Right renal cortex interstitium (tissue), 3 donors: ENCODE results near the gene SCRN1. TPM values are rescaled to one million over a fixed set of nuclear protein-coding genes. Genes with fewer than 3 reads are reported as not detected.

Source experiments
- DNase-seq, 3 donors: peaks; one replicate each; pipeline ENCODE4 v3.0.0-alpha.2; 2013; ENCODE audit warnings: low read depth in 3 of 3, low spot score in 2 of 3
- polyA plus RNA-seq, 3 donors: library from polyadenylated mRNA; unstranded; fragments of 120-200 nt; gene quantifications; one replicate each; pipeline ENCODE4 v1.2.1, GENCODE V29; 2013; ENCODE audit not compliant: insufficient read length in 3 of 3

Gene SCRN1
- polyA plus RNA-seq, 3 donors: 67.9 to 71.1 (median 70.5) TPM

DNA sequence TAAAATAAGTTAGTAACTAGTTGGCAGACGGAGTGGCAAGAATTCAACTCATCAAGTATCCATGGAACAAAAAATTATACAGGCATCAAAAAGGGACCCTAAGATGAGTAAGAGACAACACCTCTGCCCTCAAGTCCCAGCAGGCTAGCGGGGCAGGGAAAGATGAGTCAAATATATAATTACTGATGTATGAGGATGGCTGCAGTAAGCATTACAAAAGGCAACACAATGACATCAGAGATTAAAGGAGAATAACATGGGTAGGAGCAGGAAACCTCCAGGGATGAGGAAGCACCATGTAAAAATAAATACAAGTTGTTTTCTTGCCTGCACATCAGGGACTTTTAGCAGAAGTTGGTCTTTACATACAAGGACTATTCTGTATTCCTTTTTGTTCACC, 49.4 kb downstream of the SCRN1 start:
- no peak for DNase-seq

DNA sequence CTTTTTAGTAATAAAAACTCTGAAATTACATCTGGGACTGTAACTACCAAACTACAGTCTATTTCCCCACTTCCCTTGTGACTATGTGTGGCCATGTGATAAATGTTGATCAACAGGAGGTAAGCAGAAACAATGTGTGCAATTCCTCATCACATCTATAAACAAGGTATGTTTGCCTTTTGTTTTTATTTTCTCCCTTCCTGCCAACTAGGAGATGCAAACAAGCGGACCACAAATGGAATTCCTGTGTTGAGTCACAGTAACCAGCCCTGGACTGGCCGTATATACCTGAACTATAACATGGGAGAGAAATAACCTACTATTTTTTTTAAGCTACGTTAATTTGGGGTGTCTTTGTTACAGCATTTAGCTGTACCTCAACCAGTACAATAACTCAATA, 52.5 kb downstream of the SCRN1 start:
- no peak for DNase-seq

DNA sequence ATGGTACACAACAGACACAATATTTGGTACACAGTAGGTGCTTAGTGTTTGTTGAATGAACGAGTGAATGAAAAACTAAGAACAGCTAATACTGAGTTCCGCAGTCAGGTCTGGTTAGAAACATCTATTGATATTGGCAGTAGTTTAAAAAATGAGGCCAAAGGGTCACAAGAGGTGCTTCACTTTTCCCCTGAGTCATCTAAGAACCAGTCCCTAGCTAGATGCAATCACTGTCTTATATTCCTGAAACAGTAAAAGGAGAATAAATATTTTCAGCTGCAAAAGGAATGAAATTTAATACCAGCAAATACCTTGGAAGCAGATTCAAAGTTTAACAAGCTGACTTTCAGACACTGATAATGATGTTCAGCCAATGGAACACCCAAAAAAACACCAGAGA, 54.5 kb downstream of the SCRN1 start:
- no peak for DNase-seq

DNA sequence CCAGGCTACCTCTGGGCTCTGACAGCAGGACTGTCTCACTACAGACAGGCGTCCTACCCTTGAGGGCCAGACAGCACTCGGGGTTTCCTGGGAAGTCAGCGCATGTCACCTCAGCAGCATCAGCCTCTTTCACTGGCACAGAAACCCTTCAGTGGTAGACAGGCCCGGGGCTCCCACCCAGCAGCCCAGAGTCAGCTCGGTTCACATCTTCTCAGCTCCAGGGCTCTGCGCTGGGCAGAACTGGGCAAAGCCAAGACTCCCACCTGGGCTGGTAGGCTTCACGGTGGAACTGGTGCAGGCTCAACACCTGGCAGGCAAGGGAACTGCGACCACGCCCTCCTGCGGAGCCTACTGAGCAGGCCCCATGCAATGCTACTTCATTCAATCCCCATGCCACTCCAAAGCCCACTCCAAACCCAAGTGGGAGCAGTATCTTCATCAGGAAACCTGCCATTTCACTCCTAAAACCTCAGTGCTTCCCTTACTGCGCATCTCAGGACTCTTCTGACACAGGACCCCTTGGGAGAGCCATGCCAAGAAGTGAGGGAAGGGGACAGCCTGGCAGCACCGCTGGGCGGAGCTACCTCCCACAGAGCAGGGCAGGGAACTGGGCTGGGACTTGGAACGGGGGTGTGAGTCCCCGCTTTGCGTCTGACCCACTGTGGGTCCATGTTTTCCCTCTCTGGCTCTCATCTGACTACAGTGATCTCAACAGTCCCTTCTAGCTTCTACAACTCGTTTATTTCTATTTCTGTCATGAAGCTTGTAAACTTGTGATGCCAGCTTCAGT, 60.4 kb downstream of the SCRN1 start:
- no peak for DNase-seq

DNA sequence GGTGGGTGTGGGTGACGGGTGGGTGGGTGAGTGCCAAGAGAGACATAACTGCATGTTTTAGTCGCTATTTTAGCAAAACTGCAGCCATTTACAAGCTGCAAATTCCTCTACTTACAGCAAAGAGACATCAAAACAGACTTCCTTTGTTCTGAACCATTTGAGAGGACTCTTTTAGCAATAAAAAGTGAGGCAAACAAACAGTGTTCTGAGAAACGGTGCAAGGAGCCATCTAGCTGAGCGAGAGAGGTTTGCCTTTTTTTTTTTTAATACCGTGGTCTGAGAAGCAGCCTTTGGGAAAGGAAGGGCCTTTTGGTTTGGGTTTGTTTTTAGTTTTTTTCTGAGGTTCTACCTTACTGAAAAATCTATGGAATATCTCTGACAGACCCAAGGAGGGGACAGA, 62.9 kb downstream of the SCRN1 start:
- no peak for DNase-seq

DNA sequence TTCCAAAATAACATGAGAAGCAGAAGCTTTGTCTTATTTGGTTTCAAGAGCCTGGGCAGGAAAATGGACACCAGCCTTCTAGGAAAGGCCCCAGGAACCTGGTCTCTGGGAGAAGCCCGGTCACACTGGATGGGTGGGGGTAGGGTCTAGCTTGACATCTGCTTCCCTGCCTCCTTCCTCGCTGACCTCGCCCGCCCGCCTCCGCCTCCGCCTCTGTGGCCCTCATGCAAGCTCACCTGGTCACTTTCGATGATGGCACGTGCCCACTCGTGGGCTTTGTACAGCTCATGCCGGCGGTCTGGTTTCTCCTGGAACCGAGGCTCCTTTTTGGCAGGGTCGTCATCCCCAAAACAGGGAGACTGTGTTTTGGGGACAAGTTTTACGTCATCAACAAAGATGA, 63.4 kb downstream of the SCRN1 start:
- no peak for DNase-seq

DNA sequence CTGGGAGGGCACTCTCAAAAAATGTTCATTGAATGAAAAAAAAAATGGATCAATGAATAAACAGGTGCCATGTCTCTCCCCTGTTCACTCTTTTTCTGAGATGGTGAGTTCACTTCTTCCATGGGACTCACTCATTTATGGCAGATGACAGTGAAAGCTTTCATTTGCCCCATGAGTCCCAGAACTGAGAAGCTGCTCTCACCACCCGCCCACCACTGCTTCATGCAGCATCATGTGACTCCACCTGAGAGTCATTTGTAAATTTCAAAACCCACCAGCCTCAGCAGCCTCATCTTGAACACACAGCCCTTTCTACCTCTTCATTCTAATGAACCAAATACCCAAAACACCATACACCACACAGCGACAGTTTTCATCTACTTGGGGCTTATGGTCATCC, 64.9 kb downstream of the SCRN1 start:
- no peak for DNase-seq

DNA sequence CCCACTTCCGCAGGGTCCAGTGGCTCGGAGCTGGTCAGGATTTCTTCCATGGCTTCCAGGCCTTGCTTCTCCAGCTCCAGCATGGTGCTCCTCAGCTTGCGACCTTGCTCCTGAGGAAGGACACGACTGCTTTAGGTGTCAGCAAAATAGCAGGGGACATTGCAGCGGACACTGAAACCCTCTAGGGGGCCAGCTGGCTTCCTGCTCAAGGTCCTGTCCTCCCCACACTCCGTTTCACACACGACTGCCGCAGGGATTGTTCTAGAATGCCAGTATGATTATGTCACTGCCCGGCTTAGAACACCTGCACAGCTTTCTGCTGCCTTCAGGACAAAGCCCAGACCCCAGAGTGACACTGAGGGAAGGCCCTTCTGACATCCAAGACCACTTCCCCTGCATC, 65.6 kb downstream of the SCRN1 start:
- no peak for DNase-seq

DNA sequence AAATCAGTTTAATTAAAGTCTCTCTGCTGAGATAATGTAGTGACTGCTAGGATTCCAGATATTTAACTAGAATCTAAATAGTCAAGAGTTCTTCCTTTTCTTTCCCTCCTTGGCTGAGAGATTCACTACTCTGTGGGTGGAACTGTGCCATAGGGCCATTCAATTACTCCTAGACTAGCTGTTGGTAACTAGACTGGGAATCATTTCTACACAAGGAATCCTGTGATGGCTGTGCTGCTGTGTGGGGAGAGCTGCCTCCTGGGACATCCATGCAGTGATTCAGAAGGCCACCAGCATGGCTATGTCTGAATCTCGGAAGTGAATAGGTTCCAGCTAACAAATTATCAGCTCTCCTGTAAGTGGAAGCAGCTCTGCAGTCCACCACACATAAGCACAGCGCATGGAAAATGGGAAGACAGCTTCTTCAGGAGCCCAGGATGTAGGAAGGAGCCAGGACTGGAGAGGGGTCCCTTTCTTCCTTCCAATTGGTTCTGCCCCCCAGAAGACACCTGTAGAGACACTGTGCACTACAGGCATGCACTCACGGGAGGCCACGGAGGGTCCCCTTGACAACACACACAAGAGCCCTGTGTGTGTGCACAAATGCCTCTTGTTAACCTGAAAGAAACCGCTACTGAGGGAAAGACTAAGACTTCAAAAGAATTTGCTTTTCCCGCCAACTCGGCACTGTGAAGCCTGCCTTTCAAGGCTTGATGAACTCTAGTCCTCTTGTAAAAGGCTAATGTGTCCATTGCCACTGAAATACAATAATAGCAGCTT, 66.5 kb downstream of the SCRN1 start:
- no peak for DNase-seq

DNA sequence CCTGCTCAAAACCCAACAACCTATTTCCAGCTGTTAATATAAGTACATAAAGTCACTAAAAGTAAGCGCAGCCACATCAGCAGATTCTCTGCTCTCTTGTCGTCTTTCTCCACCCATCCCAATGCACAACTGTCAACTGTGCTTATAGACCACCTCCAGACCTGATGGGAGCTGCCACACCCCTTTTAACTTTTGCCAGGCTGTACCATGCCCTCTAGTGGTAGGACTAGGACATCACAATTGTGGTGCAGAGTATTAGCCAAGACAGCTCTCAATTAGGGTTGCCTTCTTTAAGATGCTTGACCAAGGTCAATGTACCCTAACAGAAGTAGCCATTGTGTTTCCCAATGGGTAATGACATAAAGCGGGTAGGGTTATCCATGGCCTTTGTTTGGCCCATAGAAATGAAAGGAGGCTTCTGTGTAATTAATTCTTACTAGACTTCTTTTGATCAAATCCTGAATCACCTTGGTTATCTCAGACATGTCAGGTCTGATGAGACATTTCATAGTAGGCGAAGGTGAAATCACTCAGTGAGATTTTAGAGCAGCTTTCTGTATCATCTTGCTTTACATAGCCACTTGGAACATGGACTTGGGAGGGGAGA, 68.1 kb downstream of the SCRN1 start:
- peak in 2 of 3 donors; percentile 25 to 35 for DNase-seq

DNA sequence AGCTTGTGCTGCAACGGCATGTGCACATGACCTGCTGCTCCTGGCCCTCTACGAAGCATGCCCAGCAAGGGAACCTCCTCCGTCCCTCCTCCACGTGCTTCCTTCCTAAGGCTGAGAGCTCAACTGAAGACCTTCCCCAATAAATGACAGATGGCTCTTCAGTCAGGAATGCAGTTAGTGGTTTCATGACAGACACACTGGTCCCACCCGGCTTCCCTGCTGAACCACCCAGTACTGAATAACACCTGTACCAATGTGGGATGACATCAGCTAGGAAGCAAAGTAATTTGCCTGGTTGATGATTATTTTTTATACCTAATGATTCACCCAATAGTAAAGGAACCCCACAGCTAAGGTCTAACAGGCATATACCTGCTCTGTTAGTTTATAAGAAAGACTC, 69.1 kb downstream of the SCRN1 start:
- no peak for DNase-seq

DNA sequence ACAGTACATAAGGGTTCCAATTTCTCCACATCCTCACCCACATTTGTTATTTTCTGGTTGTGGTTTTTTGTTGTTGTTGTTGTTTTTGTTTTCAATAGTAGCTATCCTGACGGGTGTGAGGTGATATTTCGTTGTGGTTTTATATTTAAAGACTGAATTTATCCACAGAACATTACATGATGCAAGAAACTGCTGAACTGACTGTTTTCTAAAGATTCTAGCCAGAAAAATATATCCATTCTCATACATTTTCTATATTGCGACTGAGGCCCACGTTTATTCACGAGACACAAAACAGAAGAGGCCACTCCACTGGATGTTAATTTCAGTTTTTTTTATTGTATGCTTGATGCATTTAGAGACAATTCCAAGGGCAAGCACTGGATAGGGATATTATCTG, 69.8 kb downstream of the SCRN1 start:
- DNase-seq: no peak

DNA sequence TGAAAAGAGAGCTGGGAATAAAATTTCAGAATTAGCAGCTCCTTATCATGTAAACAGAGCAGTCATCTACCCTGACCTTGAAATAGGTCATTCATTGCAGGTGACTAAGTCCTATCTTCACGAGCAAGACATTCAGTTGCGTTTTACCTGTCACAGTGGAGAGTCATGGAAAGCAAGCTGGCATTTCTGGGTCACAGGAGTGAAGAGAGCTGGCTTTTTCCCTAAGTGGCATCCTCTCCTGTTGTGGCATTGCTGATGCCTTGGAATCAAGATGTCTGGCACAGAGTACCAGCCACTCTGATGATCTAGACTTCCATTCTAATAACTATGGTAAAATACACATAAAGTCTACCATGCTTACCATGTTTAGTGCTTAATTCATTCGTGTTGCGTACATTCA, 70.8 kb downstream of the SCRN1 start:
- DNase-seq: no peak

DNA sequence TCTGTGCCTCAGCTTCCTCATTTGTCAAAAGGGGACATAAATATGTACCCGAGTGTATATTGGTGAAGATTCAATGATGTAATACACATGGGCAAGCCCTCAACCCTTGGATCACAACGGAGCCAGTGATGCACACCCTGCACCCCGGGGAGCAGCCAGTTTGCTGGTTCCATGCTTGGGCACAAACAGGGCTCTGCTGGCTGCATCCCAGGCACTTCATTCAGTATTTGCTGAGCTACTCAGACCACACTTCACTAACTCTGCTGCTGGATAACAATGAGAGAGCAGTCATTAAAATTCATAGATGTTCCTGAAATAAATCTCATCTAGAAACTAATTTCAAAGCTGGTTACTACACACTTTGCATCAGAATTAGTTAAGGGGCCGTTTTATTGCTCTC, 72.0 kb downstream of the SCRN1 start:
- DNase-seq: no peak

DNA sequence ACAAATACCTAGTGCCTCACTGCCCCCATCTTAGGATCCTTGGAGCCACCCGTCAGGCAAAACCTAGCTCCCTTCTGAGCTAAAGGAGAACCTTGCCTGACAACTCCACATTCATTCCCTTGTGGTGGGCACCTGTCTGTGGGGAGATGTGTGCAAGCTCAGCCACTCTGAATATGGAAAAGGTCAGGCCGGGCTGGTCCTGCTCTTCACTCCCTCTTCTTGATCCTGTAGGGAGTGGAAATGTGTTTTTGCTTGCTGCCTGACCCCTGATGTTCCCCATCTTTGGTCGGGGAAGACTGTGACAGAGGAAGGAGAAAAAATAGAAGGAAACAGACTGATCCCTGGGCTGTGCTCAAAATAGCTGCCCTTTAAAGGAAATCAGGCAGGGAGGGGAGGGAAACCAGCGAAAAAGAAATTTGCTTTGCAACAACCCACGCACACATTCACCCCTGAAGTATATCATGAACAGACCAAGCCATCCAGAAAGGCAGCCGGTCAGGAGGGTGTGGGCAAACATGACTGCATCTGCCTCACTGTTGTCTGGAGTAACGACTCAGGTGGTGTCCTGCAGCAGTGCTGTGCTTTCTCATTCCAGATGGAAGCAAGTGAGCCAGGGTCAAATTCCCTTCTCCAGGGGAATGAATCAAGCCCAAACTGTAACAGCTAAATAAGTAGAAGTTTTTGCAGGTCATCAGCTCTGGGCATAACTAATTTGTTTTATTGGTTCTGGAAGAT, 74.0 kb downstream of the SCRN1 start:
- DNase-seq: peak in 1 of 3 donors; percentile 18

DNA sequence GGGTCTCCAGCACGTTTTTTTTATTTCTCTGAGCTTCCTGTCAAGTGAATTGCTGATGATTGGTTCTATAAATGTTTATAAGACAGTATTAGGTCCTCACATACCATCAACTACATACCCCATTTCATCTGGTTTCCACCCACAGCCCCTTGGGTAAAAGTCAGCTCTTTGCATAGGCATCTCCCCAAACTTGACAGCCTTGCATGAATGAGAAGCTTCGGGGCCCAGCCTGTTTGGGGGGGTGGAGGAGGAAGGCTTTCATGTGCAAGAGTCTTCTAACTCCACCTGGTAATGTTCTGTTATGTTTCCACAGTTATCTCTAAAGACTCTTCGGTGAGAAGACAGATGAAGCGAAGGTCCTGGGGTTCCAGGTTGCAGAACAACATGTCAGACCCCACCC, 75.4 kb downstream of the SCRN1 start:
- no peak for DNase-seq

DNA sequence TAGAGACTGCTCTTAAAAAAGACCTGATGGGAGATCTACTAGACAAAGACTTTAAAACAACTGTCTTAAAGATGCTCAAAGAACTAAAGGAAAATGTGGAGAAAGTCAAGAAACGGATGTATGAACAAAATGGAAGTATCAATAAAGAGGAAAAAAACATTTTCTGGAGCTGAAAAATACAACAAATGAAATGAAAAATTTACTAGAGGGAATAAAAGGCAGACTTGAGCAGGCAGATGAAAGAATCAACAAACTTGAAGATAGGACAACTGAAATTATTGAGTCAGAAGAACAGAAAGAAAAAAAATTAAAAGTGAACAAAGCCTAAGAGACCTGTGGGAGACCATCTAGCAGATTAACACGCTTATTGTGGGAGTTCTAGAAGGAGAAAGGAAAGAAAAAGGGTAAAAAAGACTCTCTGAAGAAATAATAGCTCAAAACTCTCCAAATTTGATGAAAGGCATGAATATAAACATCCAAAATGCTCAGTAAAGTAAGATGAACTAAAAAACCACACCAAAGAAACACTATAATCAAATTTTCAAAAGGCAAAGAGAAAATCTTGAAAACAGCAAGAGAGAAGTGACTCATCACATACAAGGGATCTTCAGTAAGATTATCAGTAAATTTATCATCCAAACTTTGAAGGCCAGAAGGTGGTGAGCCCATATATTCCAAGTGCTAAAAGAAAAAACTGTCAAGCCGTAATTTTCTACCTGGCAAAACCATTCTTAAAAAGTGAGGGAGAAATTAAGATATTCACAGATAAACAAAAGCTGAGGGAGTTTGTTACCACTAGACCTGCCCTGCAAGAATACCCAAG, 83.2 kb downstream of the SCRN1 start:
- DNase-seq: no peak

DNA sequence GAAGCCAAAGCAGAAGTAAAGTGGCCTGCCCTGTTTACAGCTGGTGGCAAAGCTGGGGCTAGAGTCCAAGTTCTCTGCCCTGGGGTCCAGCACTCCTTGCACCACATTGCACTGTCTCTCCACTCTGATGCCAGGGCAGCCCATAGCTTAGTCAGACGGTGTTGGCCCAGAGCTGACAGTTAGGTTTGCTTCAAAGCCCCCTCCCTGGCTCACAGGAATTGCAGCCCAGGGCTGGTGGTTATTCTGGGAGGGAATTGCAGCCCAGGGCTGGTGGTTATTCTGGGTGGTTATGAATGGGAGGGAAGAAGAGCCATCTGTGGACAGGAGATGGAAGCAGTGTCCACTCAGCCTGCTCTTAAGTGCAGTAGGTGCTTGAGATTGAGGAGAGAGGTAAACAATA, 88.9 kb downstream of the SCRN1 start:
- no peak for DNase-seq

DNA sequence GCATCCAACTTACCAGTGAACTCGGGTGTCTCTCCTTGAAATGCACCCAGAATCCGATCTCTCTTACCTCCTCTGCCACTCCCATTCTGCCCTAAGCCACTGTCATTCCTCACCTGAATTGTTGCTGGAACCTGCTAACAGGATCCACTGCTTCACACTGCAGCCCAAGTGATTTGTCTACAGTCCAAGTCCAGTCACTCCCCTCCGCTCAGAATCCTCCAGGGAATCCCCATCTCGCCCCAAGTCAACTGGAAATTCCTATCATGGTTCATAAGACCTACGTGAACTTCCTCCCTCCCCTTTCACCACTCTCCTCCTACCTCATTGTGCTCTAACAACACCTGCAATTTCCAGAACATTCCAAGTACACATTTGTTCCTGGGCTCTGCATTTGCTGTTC, 91.3 kb downstream of the SCRN1 start:
- DNase-seq: no peak

DNA sequence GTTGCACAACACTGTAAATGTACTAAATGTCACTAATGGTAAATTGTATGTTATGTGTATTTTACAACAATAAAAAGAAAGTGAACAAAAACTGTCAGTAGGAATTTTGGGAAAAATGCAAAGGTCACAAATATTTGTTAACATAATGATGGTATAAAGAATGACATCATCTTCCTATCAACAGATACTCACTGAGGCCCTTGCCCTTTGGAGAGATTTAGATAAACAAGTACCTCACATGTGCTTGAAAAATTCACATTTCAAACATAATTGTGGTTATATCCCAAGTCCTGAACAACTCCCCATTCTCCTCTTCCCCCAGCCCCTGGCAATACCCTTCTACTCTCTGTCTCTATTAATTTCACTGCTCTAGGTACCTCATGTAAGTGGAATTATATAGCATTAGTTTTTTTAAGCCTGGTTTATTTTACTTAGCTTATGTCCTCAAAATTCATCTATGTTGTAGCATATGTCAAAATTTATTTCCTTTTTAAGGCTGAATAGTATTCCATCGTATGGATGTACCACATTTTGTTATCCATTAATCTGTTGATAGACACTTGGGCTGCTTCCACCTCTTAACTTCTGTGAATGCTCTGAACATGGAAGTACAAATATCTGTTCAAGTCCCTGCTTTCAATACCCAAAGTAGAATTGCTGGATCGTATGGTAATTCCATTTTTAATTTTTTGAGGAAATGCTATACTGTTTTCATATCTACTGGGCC, 92.8 kb downstream of the SCRN1 start:
- no peak for DNase-seq
